ENCODE results near the gene UBL3. TPM values are rescaled to one million over a fixed set of nuclear protein-coding genes. Genes with fewer than 3 reads are reported as not detected.

Gene UBL3
- total RNA-seq, 1 experiment from 2014 or later, result 24.4 TPM

- Histone ChIP-seq H3K79me2 (ENCODE audit: low read depth) (peaks cover 94% of the 10 kb centered on the region), H3K27me3 (ENCODE audit: insufficient read depth, low read depth) (no peaks in the 10 kb centered on the region), H2AFZ (no peak overlapping the region), H3K36me3 (ENCODE audit: low read depth) (no peaks in the 10 kb centered on the region), H3K9me3 (ENCODE audit: insufficient read depth, low read depth) (no peaks in the 10 kb centered on the region), H4K20me1 (ENCODE audit: insufficient read depth) (peaks cover 9% of the 10 kb centered on the region; the same call in 1 of the 2 replicates), H3K4me2 (no peak overlapping the region), H3K4me3 (no peak overlapping the region), H3K4me1 (replicated peaks; ENCODE audit: insufficient read depth) (peaks cover 57% of the 10 kb centered on the region), H3K9me2 (ENCODE audit: insufficient read depth) (no peaks in the 10 kb centered on the region), H3K27ac (no peak overlapping the region), H3F3A (ENCODE audit: insufficient read depth, low read depth) (peaks cover 11% of the 10 kb centered on the region; the same call in 1 of the 2 replicates)
- BruUV-seq (replicated peaks), result no TSS peak
- TF ChIP-seq EZH2 (IDR thresholded peaks at IDR 0.05; ENCODE audit: low read depth), result no peak
- TF ChIP-seq CTCF (conservative IDR thresholded peaks at IDR 0.05), result no peak
- intact Hi-C loops (cut with micrococcal nuclease; ENCODE audit: unreplicated experiment), result loop anchor here (5.0 kb wide), 1 partner anchor 337 kb away; no protein-coding TSS in a partner anchor
- POLR2A ChIA-PET (ENCODE audit: unreplicated experiment), result no interaction called here
- CTCF ChIA-PET, result interaction anchor here (1.6 kb wide), 1 partner anchor 267 kb away, joined by 3 read pairs; no protein-coding TSS in a partner anchor
- no peak for DNase-seq
These were observed 6.0 kb downstream of the UBL3 start for GRCh38 chr13:29844441-29844840.

GRCh38 chr13:29840585-29840984 is 9.8 kb downstream of the UBL3 start:
- Histone ChIP-seq H4K20me1 (ENCODE audit: insufficient read depth) (peaks cover 12% of the 10 kb centered on the region; the same call in 1 of the 2 replicates), H3F3A (ENCODE audit: insufficient read depth, low read depth) (peaks cover 13% of the 10 kb centered on the region; the same call in 1 of the 2 replicates), H3K9me3 (ENCODE audit: insufficient read depth, low read depth) (no peaks in the 10 kb centered on the region), H3K79me2 (ENCODE audit: low read depth) (peaks cover 93% of the 10 kb centered on the region), H2AFZ (no peak overlapping the region), H3K27ac (no peak overlapping the region), H3K36me3 (ENCODE audit: low read depth) (no peaks in the 10 kb centered on the region), H3K4me1 (replicated peaks; ENCODE audit: insufficient read depth) (peaks cover 40% of the 10 kb centered on the region), H3K9me2 (ENCODE audit: insufficient read depth) (no peaks in the 10 kb centered on the region), H3K4me3 (no peak overlapping the region), H3K27me3 (ENCODE audit: insufficient read depth, low read depth) (no peaks in the 10 kb centered on the region), H3K4me2 (no peak overlapping the region)
- POLR2A ChIA-PET (ENCODE audit: unreplicated experiment), result interaction anchor here (0.9 kb wide), 1 partner anchor 10 kb away, joined by 8 read pairs; the partner anchor contains the start of gene UBL3
- TF ChIP-seq EZH2 (IDR thresholded peaks at IDR 0.05; ENCODE audit: low read depth) (no peak), CTCF (conservative IDR thresholded peaks at IDR 0.05) (no peak)
- no TSS peak for BruUV-seq (replicated peaks)
- intact Hi-C loops (cut with micrococcal nuclease; ENCODE audit: unreplicated experiment), result loop anchor here (5.0 kb wide), 1 partner anchor 333 kb away; no protein-coding TSS in a partner anchor
- no peak for DNase-seq
- CTCF ChIA-PET, result no interaction called here

GRCh38 chr13:29835280-29836061 is 14.9 kb downstream of the UBL3 start:
- Histone ChIP-seq H3K27ac (no peak overlapping the region), H3K27me3 (ENCODE audit: insufficient read depth, low read depth) (no peaks in the 10 kb centered on the region), H3F3A (ENCODE audit: insufficient read depth, low read depth) (peaks cover 23% of the 10 kb centered on the region; the same call in 1 of the 2 replicates), H3K9me3 (ENCODE audit: insufficient read depth, low read depth) (no peaks in the 10 kb centered on the region), H2AFZ (no peak overlapping the region), H3K4me2 (no peak overlapping the region), H3K79me2 (ENCODE audit: low read depth) (peaks cover 87% of the 10 kb centered on the region), H4K20me1 (ENCODE audit: insufficient read depth) (0 out of 2 replicates have a peak, but pooled peaks cover 3% of the 10 kb centered on the region), H3K4me1 (replicated peaks; ENCODE audit: insufficient read depth) (peaks cover 12% of the 10 kb centered on the region; the same call in 1 of the 2 replicates), H3K4me3 (no peak overlapping the region), H3K9me2 (ENCODE audit: insufficient read depth) (no peaks in the 10 kb centered on the region), H3K36me3 (ENCODE audit: low read depth) (peaks cover 5% of the 10 kb centered on the region; the same call in 1 of the 2 replicates)
- intact Hi-C loops (cut with micrococcal nuclease; ENCODE audit: unreplicated experiment), result no loop called here
- DNase-seq, result no peak
- TF ChIP-seq EZH2 (IDR thresholded peaks at IDR 0.05; ENCODE audit: low read depth), result no peak
- ChIA-PET CTCF (interaction anchor here (0.6 kb wide), 2 partner anchors 159 to 855 kb away, joined by 7 to 10 read pairs; no protein-coding TSS in a partner anchor), POLR2A (ENCODE audit: unreplicated experiment) (no interaction called here)
- BruUV-seq (replicated peaks), result no TSS peak

Measured in PC-9 (cell line).